ENCODE results near the gene RCL1.

GRCh38 chr9:4831944-4832343 lies 39.2 kb downstream of the RCL1 start:
- TF ChIP-seq CTCF (IDR thresholded peaks at IDR 0.05; ENCODE audit: low read length) = no peak
- TF ChIP-seq EZH2phosphoT487 (IDR thresholded peaks at IDR 0.05; ENCODE audit: low read length) = no peak
